DND-41 (cell line): ENCODE results near the gene SNCB.

ENCODE experiments used
- ATAC-seq: fragments of 200-7000 bp; cut with Tn5 transposase; 3 replicates; pipeline ENCODE4 v1.9.1; 2021; ENCODE audit warnings: low read depth; ENCODE audit not compliant: insufficient read depth
- DNase-seq: peaks from one replicate; pipeline ENCODE4 v3.0.0-alpha.2; 2020
- H2AFZ ChIP-seq: 2 replicates; pipeline ENCODE4 v1.6.0; 2012; ENCODE audit warnings: low read depth, low read length
- H3K27ac ChIP-seq: 2 replicates; pipeline ENCODE4 v1.5.1; 2012; ENCODE audit warnings: low read length, inconsistent platforms
- H3K27me3 ChIP-seq: fragments of 200-600 bp; sonication (generic); 2 replicates; pipeline ENCODE4 v1.6.0; 2012; ENCODE audit warnings: low read length, mild to moderate bottlenecking, inconsistent platforms; ENCODE audit not compliant: insufficient read depth, poor library complexity
- H3K36me3 ChIP-seq: 2 replicates; pipeline ENCODE4 v1.5.1; 2012; ENCODE audit warnings: low read length, inconsistent platforms; ENCODE audit not compliant: insufficient read depth
- H3K4me1 ChIP-seq: 2 replicates; pipeline ENCODE4 v1.5.1; 2012; ENCODE audit warnings: mild to moderate bottlenecking, low read length; ENCODE audit not compliant: insufficient read depth
- H3K4me2 ChIP-seq: 2 replicates; pipeline ENCODE4 v1.6.0; 2012; ENCODE audit warnings: mild to moderate bottlenecking, moderate library complexity, low read length, inconsistent platforms; ENCODE audit not compliant: insufficient read depth
- H3K4me3 ChIP-seq, 2 experiments: fragments of 200-600 bp in 1 of 2; shearing (Covaris generic) in 1 of 2; 2 replicates each; pipeline ENCODE4 v1.5.1; 2012 to 2016; ENCODE audit warnings: inconsistent platforms in 2 of 2, low read length in 2 of 2, mild to moderate bottlenecking in 2 of 2, low read depth in 1 of 2, moderate library complexity in 1 of 2
- H3K79me2 ChIP-seq: 2 replicates; pipeline ENCODE4 v1.6.0; 2012; ENCODE audit warnings: low read length, inconsistent platforms; ENCODE audit not compliant: insufficient read depth
- H3K9ac ChIP-seq: 2 replicates; pipeline ENCODE4 v1.6.0; 2012; ENCODE audit warnings: low read depth, mild to moderate bottlenecking, inconsistent platforms, low read length, moderate library complexity
- H3K9me3 ChIP-seq: 2 replicates; pipeline ENCODE4 v1.5.1; 2012; ENCODE audit warnings: low read length, moderate library complexity, mild to moderate bottlenecking, inconsistent platforms; ENCODE audit not compliant: insufficient read depth, severe bottlenecking
- H4K20me1 ChIP-seq: 2 replicates; pipeline ENCODE4 v1.6.0; 2012; ENCODE audit warnings: low read length; ENCODE audit not compliant: insufficient read depth
- EZH2 ChIP-seq: IDR thresholded peaks from 3 replicates; pipeline ENCODE4 v1.6.1; 2012; ENCODE audit warnings: borderline replicate concordance, low read depth, mild to moderate bottlenecking, moderate library complexity, low read length, inconsistent platforms; ENCODE audit not compliant: severe bottlenecking
- TF ChIP-seq, protein P1 (sequence below): IDR thresholded peaks from 2 replicates; pipeline ENCODE4 v1.5.1; 2012; ENCODE audit warnings: borderline replicate concordance, low read length, moderate library complexity, mild to moderate bottlenecking; ENCODE audit not compliant: poor library complexity, severe bottlenecking; ENCODE audit errors: extremely low read depth

SNCB gene

DNA sequence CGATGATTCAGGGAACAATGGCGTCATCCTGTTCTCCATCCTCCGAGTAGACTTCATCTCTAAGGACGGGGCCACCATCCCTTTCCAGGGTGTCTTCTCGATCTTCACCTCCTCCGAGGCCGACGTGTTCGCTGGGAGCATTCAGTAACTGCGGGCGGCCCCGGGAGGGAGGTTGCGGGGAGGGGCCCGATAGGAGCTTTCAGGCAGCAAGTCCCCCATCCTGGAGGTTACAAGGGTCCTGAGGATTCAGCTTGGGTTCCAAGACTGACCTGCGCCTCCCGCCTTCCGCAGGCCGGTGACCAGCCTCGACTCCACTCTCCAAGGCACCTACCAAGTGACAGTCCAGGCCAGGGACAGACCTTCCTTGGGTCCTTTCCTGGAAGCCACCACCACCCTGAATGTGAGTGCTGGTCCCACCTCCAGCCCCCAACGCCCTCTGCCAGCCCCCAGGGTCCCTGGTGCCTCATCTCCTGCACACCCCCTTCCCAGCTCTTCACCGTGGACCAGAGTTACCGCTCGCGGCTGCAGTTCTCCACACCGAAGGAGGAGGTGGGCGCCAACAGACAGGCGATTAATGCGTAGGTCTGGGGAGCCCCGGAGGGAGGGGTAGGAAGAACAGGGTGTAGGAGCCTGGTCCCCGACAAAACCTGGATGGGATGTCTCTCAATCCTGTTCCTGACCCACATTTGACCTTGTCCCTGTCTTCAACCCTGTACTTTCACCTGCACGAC is 41.1 kb downstream of the SNCB start:
- Histone ChIP-seq H4K20me1 (no peaks in the 10 kb centered on the region), H3K27me3 (no peaks in the 10 kb centered on the region), H3K36me3 (no peaks in the 10 kb centered on the region), H3K4me2 (no peak overlapping the region), H2AFZ (no peak overlapping the region), H3K9ac (no peak overlapping the region), H3K9me3 (peaks cover 20% of the 10 kb centered on the region), H3K79me2 (no peaks in the 10 kb centered on the region), H3K4me1 (no peaks in the 10 kb centered on the region), H3K4me3 (no peak overlapping the region), H3K27ac (no peak overlapping the region)
- TF ChIP-seq, protein P1, sequence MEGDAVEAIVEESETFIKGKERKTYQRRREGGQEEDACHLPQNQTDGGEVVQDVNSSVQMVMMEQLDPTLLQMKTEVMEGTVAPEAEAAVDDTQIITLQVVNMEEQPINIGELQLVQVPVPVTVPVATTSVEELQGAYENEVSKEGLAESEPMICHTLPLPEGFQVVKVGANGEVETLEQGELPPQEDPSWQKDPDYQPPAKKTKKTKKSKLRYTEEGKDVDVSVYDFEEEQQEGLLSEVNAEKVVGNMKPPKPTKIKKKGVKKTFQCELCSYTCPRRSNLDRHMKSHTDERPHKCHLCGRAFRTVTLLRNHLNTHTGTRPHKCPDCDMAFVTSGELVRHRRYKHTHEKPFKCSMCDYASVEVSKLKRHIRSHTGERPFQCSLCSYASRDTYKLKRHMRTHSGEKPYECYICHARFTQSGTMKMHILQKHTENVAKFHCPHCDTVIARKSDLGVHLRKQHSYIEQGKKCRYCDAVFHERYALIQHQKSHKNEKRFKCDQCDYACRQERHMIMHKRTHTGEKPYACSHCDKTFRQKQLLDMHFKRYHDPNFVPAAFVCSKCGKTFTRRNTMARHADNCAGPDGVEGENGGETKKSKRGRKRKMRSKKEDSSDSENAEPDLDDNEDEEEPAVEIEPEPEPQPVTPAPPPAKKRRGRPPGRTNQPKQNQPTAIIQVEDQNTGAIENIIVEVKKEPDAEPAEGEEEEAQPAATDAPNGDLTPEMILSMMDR: no peak
- TF ChIP-seq EZH2: no peak
- ATAC-seq (no peak), DNase-seq (no peak)

DNA sequence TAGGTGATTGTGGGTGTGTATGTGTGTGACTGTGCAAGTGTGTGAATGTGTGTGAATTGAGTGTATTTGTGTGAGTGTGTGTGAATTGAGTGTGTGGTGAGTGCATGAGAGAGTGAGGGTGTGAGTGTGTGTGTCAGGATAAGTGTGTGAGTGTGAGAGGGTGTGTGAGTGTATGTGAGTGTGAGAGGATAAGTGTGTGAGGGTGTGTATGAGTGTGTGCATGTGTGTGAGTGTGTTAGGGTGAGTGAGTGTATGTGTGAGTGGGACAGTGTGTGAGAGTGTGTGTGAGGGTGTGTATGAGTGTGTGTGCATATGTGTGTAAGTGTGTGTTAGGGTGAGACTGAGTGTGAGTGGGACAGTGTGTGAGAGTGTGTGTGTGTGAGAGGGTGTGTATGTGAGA is 42.0 kb downstream of the SNCB start:
- no peak for DNase-seq
- Histone ChIP-seq H4K20me1 (no peaks in the 10 kb centered on the region), H3K4me3 (no peak overlapping the region)

DNA sequence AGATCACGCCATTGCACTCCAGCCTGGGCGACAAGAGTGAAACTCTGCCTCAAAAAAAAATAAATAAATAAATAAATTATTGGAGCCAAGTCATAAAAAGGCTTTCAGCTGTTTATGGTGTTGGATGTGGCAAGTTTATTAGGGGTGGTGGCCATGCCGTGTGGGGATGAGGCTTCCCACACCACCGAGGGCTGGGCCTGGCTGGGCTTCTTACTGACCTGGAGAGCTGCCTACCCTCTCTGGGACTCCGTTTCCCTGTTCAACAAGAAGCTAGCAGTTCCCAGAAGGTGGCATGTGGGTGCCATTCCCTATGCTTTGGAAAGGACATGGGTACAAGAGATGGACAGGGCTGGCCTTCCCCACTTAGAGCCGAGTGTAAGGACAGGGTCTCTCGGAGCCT is 42.9 kb downstream of the SNCB start:
- H3K27ac ChIP-seq: no peak overlapping the region
- no peak for TF ChIP-seq EZH2
- TF ChIP-seq, protein P1: no peak
- no peak overlapping the region for H3K4me2 ChIP-seq
- ATAC-seq (no peak), DNase-seq (no peak)
- H3K9me3 ChIP-seq: peaks cover 20% of the 10 kb centered on the region
- H3K27me3 ChIP-seq: no peaks in the 10 kb centered on the region
- no peaks in the 10 kb centered on the region for H3K79me2 ChIP-seq
- no peaks in the 10 kb centered on the region for H3K36me3 ChIP-seq
- no peak overlapping the region for H3K4me3 ChIP-seq
- no peak overlapping the region for H3K9ac ChIP-seq
- H4K20me1 ChIP-seq: no peaks in the 10 kb centered on the region
- no peaks in the 10 kb centered on the region for H3K4me1 ChIP-seq
- no peak overlapping the region for H2AFZ ChIP-seq

More for the DNA sequence above, 42.0 kb downstream of the SNCB start:
- TF ChIP-seq, protein P1: no peak
- TF ChIP-seq EZH2: no peak
- no peak for ATAC-seq
- H3K4me2 ChIP-seq: no peak overlapping the region
- no peaks in the 10 kb centered on the region for H3K4me1 ChIP-seq
- peaks cover 20% of the 10 kb centered on the region for H3K9me3 ChIP-seq
- H3K79me2 ChIP-seq: no peaks in the 10 kb centered on the region
- H3K36me3 ChIP-seq: no peaks in the 10 kb centered on the region
- no peak overlapping the region for H2AFZ ChIP-seq
- no peaks in the 10 kb centered on the region for H3K27me3 ChIP-seq
- H3K27ac ChIP-seq: no peak overlapping the region
- H3K9ac ChIP-seq: no peak overlapping the region
